Osteoblast (primary cell): ENCODE measurements around the gene PRKCA. TPM values are rescaled to one million over a fixed set of nuclear protein-coding genes. Genes with fewer than 3 reads are reported as not detected.

Experiments
- DNase-seq: peaks from one replicate; pipeline ENCODE4 v3.0.0; 2011; ENCODE audit warnings: low spot score, mixed read lengths; ENCODE audit not compliant: insufficient read length; ENCODE audit errors: missing footprints
- H2AFZ ChIP-seq: 2 replicates; pipeline ENCODE4 v1.6.0; 2011; ENCODE audit warnings: mild to moderate bottlenecking, low read length
- H3K27ac ChIP-seq: 2 replicates; pipeline ENCODE4 v1.5.1; 2011; ENCODE audit warnings: mild to moderate bottlenecking, low read depth, low read length, moderate library complexity
- H3K27me3 ChIP-seq: 2 replicates; pipeline ENCODE4 v1.6.0; 2012; ENCODE audit warnings: mild to moderate bottlenecking, control low read depth, inconsistent platforms, low read length, moderate library complexity; ENCODE audit not compliant: insufficient read depth
- H3K36me3 ChIP-seq: 2 replicates; pipeline ENCODE4 v1.5.1; 2011; ENCODE audit warnings: mild to moderate bottlenecking, low read length, control low read depth, moderate library complexity; ENCODE audit not compliant: insufficient read depth
- H3K4me1 ChIP-seq: 2 replicates; pipeline ENCODE4 v1.5.1; 2011; ENCODE audit warnings: mild to moderate bottlenecking, low read length, control low read depth, moderate library complexity; ENCODE audit not compliant: insufficient read depth
- H3K4me2 ChIP-seq: 2 replicates; pipeline ENCODE4 v1.6.0; 2011; ENCODE audit warnings: mild to moderate bottlenecking, low read length; ENCODE audit not compliant: insufficient read depth
- H3K4me3 ChIP-seq: fragments of 200-600 bp; sonication (generic); 3 replicates; pipeline ENCODE4 v1.5.1; 2012; ENCODE audit warnings: mild to moderate bottlenecking, low read length, inconsistent platforms; ENCODE audit not compliant: insufficient read depth
- H3K79me2 ChIP-seq: 2 replicates; pipeline ENCODE4 v1.6.0; 2012; ENCODE audit warnings: mild to moderate bottlenecking, low read length, control low read depth, inconsistent platforms; ENCODE audit not compliant: insufficient read depth
- H3K9me3 ChIP-seq: 2 replicates; pipeline ENCODE4 v1.5.1; 2011; ENCODE audit warnings: low read depth, low read length, control low read depth
- H4K20me1 ChIP-seq: 2 replicates; pipeline ENCODE4 v1.6.0; 2012; ENCODE audit warnings: mild to moderate bottlenecking, low read length, control low read depth; ENCODE audit not compliant: insufficient read depth
- CTCF ChIP-seq: IDR thresholded peaks from 2 replicates; pipeline ENCODE4 v1.5.1; 2011; ENCODE audit warnings: mild to moderate bottlenecking, low read depth, low read length, moderate library complexity; ENCODE audit errors: extremely low read depth
- total RNA-seq: library from RNA; depleted of rRNA; stranded (reverse); fragments of >200 nt; gene quantifications from 2 replicates; pipeline ENCODE4 v1.2.3, GENCODE V29; 2012

Gene PRKCA
- total RNA-seq, 1 donor, result 46.0 TPM

GRCh38 chr17:66837885-66838665, 535.7 kb downstream of the PRKCA start:
- no peaks in the 10 kb centered on the region for H3K79me2 ChIP-seq
- H3K36me3 ChIP-seq, result no peaks in the 10 kb centered on the region
- H3K4me3 ChIP-seq, result no peak overlapping the region
- no peak overlapping the region for H3K27ac ChIP-seq
- no peak overlapping the region for H2AFZ ChIP-seq
- H4K20me1 ChIP-seq, result no peaks in the 10 kb centered on the region
- no peak for DNase-seq
- H3K4me1 ChIP-seq, result no peaks in the 10 kb centered on the region
- TF ChIP-seq CTCF, result no peak
- H3K4me2 ChIP-seq, result no peak overlapping the region
- H3K9me3 ChIP-seq, result no peaks in the 10 kb centered on the region
- H3K27me3 ChIP-seq, result peaks cover 48% of the 10 kb centered on the region

GRCh38 chr17:66839616-66840015, 537.2 kb downstream of the PRKCA start:
- Histone ChIP-seq H3K4me2 (no peak overlapping the region), H3K27me3 (peaks cover 33% of the 10 kb centered on the region)
- DNase-seq, result no peak

GRCh38 chr17:66840061-66840460, 537.6 kb downstream of the PRKCA start:
- Histone ChIP-seq H2AFZ (no peak overlapping the region), H3K27me3 (peaks cover 30% of the 10 kb centered on the region), H3K4me3 (no peak overlapping the region), H3K4me2 (no peak overlapping the region), H3K36me3 (no peaks in the 10 kb centered on the region), H3K9me3 (no peaks in the 10 kb centered on the region), H3K79me2 (no peaks in the 10 kb centered on the region), H3K27ac (no peak overlapping the region), H4K20me1 (no peaks in the 10 kb centered on the region), H3K4me1 (no peaks in the 10 kb centered on the region)
- no peak for DNase-seq
- TF ChIP-seq CTCF, result no peak

More at GRCh38 chr17:66839616-66840015, 537.2 kb downstream of the PRKCA start:
- no peaks in the 10 kb centered on the region for H3K36me3 ChIP-seq
- TF ChIP-seq CTCF, result no peak
- H3K4me1 ChIP-seq, result no peaks in the 10 kb centered on the region
- H3K27ac ChIP-seq, result no peak overlapping the region
- no peaks in the 10 kb centered on the region for H3K79me2 ChIP-seq
- H3K9me3 ChIP-seq, result no peaks in the 10 kb centered on the region
- H2AFZ ChIP-seq, result no peak overlapping the region
- H4K20me1 ChIP-seq, result no peaks in the 10 kb centered on the region
- H3K4me3 ChIP-seq, result no peak overlapping the region

GRCh38 chr17:66841328-66841727, 538.9 kb downstream of the PRKCA start:
- no peak for DNase-seq
- H2AFZ ChIP-seq, result no peak overlapping the region
- H3K27ac ChIP-seq, result no peak overlapping the region
- no peak overlapping the region for H3K4me3 ChIP-seq
- no peaks in the 10 kb centered on the region for H3K4me1 ChIP-seq
- no peaks in the 10 kb centered on the region for H3K79me2 ChIP-seq
- no peaks in the 10 kb centered on the region for H3K9me3 ChIP-seq
- TF ChIP-seq CTCF, result no peak
- H3K36me3 ChIP-seq, result no peaks in the 10 kb centered on the region
- H3K27me3 ChIP-seq, result peaks cover 18% of the 10 kb centered on the region
- no peaks in the 10 kb centered on the region for H4K20me1 ChIP-seq
- H3K4me2 ChIP-seq, result no peak overlapping the region
